ENCODE measurements around the gene DHRS3. TPM values are rescaled to one million over a fixed set of nuclear protein-coding genes. Genes with fewer than 3 reads are reported as not detected.

DHRS3 gene
- total and polyA plus RNA-seq, 8 donors = 15.1 to 103 (median 58.2) TPM

- no peaks in the 10 kb centered on the region for H3K9me3 ChIP-seq
- H3K4me1 ChIP-seq = peaks cover 17 to 55% (median 34%) of the 10 kb centered on the region in 4 donors
- intact Hi-C loops (cut with DNase I; ENCODE audit: low total_unique reads) = no loop called here
- H3K4me3 ChIP-seq = no peak overlapping the region
- 73 to 90% (median 85%) methylated on average over 24 to 27 of the region's 27 CpGs for WGBS, 5 donors
- no peak for DNase-seq
- H3K27ac ChIP-seq = peak overlapping the region in 3 of 5 donors; percentile 42 to 86 (median 69)
- no peaks in the 10 kb centered on the region for H3K36me3 ChIP-seq
- TF ChIP-seq POLR2A (IDR thresholded peaks at IDR 0.05) (no peak), POLR2AphosphoS5 (IDR thresholded peaks at IDR 0.05) (no peak), CTCF (IDR thresholded peaks at IDR 0.05) (no peak), EP300 (IDR thresholded peaks at IDR 0.05) (no peak)
- H3K27me3 ChIP-seq = no peaks in the 10 kb centered on the region
Measured at GRCh38 chr1:12552111-12552888, 65.7 kb downstream of the DHRS3 start.

- intact Hi-C loops (cut with DNase I; ENCODE audit: low total_unique reads) = no loop called here
- H3K36me3 ChIP-seq = no peaks in the 10 kb centered on the region
- H3K27me3 ChIP-seq = no peaks in the 10 kb centered on the region
- DNase-seq = no peak
- peak overlapping the region in 2 of 5 donors; percentile 69 to 86 for H3K27ac ChIP-seq
- H3K4me3 ChIP-seq = no peak overlapping the region
- no peak for TF ChIP-seq POLR2A (IDR thresholded peaks at IDR 0.05)
- TF ChIP-seq EP300 (IDR thresholded peaks at IDR 0.05) = no peak
- TF ChIP-seq POLR2AphosphoS5 (IDR thresholded peaks at IDR 0.05) = no peak
- no peak for TF ChIP-seq CTCF (IDR thresholded peaks at IDR 0.05)
- H3K4me1 ChIP-seq = peaks cover 10 to 52% (median 31%) of the 10 kb centered on the region in 4 donors
- no peaks in the 10 kb centered on the region for H3K9me3 ChIP-seq
Measured at GRCh38 chr1:12551584-12551983, 66.4 kb downstream of the DHRS3 start.

- intact Hi-C loops (cut with DNase I; ENCODE audit: low total_unique reads) = no loop called here
- TF ChIP-seq POLR2AphosphoS5 (IDR thresholded peaks at IDR 0.05) (peak in 2 of 3 donors; percentile 23 to 41), CTCF (IDR thresholded peaks at IDR 0.05) (no peak)
Measured at GRCh38 chr1:12549460-12550349, 68.3 kb downstream of the DHRS3 start.

GRCh38 chr1:12548973-12549459, 69.0 kb downstream of the DHRS3 start:
- no peaks in the 10 kb centered on the region for H3K27me3 ChIP-seq
- DNase-seq = peak in 1 of 2 donors; percentile 73
- H3K9me3 ChIP-seq = no peaks in the 10 kb centered on the region
- intact Hi-C loops (cut with DNase I; ENCODE audit: low total_unique reads) = no loop called here
- H3K4me1 ChIP-seq = peaks cover 10 to 49% (median 28%) of the 10 kb centered on the region in 4 donors
- WGBS, 5 donors = 53 to 71% (median 61%) methylated on average over 27 of the region's 27 CpGs
- TF ChIP-seq POLR2A (IDR thresholded peaks at IDR 0.05) = no peak
- TF ChIP-seq POLR2AphosphoS5 (IDR thresholded peaks at IDR 0.05) = no peak
- TF ChIP-seq CTCF (IDR thresholded peaks at IDR 0.05) = no peak
- TF ChIP-seq EP300 (IDR thresholded peaks at IDR 0.05) = no peak
- no peaks in the 10 kb centered on the region for H3K36me3 ChIP-seq
- peak overlapping the region; percentile 58 to 82 (median 67) for H3K27ac ChIP-seq
- H3K4me3 ChIP-seq = no peak overlapping the region

More at GRCh38 chr1:12549460-12550349, 68.3 kb downstream of the DHRS3 start:
- H3K4me3 ChIP-seq = no peak overlapping the region
- H3K9me3 ChIP-seq = no peaks in the 10 kb centered on the region
- peaks cover 10 to 46% (median 28%) of the 10 kb centered on the region in 4 donors for H3K4me1 ChIP-seq
- H3K27me3 ChIP-seq = no peaks in the 10 kb centered on the region
- no peaks in the 10 kb centered on the region for H3K36me3 ChIP-seq
- WGBS, 5 donors = 28 to 40% (median 35%) methylated on average over 29 to 31 of the region's 31 CpGs
- peak overlapping the region; percentile 58 to 82 (median 67) for H3K27ac ChIP-seq
- DNase-seq = peak; percentile 75 to 85
